ENCODE measurements around the gene MIB2.

DNA sequence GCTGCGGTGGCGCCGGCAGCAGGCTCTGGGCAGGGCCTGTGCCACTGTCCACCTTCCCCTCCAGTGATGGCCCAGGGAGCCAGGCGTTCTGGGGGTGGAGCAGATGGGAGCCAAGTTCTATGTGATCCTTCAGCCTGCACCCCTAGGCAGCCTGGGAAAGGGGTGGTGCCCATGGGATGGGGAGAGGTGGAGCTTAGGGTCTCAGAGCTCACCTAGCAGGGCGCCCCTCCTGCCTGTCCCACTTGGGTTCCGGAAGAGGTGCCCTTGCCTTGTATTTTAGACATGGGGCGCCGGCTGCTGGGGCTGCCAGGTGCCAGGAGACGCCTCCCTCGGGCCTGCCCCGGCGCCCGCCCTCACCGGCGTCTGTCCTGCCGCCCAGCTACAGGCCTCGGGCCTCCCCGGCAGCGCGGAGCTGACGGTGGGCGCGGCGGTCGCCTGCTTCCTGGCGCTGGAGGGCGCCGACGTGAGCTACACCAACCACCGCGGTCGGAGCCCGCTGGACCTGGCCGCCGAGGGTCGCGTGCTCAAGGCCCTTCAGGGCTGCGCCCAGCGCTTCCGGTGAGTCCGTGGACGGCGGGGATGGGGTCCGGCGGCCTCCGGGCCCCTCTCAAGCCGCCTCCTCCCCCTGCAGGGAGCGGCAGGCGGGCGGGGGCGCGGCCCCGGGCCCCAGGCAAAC lies 13.6 kb downstream of the MIB2 start:
- TF ChIP-seq, protein P1, sequence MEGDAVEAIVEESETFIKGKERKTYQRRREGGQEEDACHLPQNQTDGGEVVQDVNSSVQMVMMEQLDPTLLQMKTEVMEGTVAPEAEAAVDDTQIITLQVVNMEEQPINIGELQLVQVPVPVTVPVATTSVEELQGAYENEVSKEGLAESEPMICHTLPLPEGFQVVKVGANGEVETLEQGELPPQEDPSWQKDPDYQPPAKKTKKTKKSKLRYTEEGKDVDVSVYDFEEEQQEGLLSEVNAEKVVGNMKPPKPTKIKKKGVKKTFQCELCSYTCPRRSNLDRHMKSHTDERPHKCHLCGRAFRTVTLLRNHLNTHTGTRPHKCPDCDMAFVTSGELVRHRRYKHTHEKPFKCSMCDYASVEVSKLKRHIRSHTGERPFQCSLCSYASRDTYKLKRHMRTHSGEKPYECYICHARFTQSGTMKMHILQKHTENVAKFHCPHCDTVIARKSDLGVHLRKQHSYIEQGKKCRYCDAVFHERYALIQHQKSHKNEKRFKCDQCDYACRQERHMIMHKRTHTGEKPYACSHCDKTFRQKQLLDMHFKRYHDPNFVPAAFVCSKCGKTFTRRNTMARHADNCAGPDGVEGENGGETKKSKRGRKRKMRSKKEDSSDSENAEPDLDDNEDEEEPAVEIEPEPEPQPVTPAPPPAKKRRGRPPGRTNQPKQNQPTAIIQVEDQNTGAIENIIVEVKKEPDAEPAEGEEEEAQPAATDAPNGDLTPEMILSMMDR (IDR thresholded peaks at IDR 0.05): no peak
- TF ChIP-seq POLR2A (IDR thresholded peaks at IDR 0.05) (no peak), POLR2AphosphoS5 (IDR thresholded peaks at IDR 0.05; ENCODE audit: insufficient read depth in 1 of 2, low read depth in 1 of 2) (no peak)

Measured in vagina (tissue), 2 donors.